HCT116 (cell line): ENCODE measurements around the gene GNAT2. TPM values are rescaled to one million over a fixed set of nuclear protein-coding genes. Genes with fewer than 3 reads are reported as not detected.

Experiments
- ATAC-seq: fragments of 200-7000 bp; cut with Tn5 transposase; 2 replicates; pipeline ENCODE4 v1.9.1; 2020; ENCODE audit warnings: mild to moderate bottlenecking, moderate library complexity
- BruUV-seq: library from RNA; stranded (reverse); fragments of 400-500 nt; replicated peaks from 2 replicates; lab custom pipeline; 2021; lab: Mats Ljungman, UMichigan
- CTCF ChIA-PET: fragments of 300-600 bp; sonication (Branson Sonifier 250); formaldehyde crosslinking; loops from one replicate; lab custom pipeline; 2021; ENCODE audit warnings: antibody characterized with exemption; lab: Charles Lee
- POLR2A ChIA-PET: fragments of 300-600, 350-600 bp; sonication (Branson Sonifier 250); formaldehyde crosslinking; loops from one replicate; lab custom pipeline; 2021; ENCODE audit warnings: antibody characterized with exemption; lab: Charles Lee
- RAD21 ChIA-PET, 2 experiments: fragments of 300-600 bp; sonication (Branson Sonifier 250); formaldehyde crosslinking; loops; one replicate each; lab custom pipeline; 2023; ENCODE audit warnings: low total read pairs in 2 of 2; ENCODE audit not compliant: uncharacterized antibody in 2 of 2, unreplicated experiment in 2 of 2, low non-redundant PET in 1 of 2; lab: Charles Lee
- DNase-seq: peaks from one replicate; pipeline ENCODE4 v3.0.0-alpha.2; 2010; ENCODE audit warnings: low read depth, low spot score
- H2AFZ ChIP-seq: fragments of 200-600 bp; shearing (Covaris generic), sonication (generic); 2 replicates; pipeline ENCODE4 v1.6.1; 2017; ENCODE audit warnings: low read depth, mixed run types, mixed read lengths, antibody characterized with exemption, low read length; ENCODE audit not compliant: poor library complexity, severe bottlenecking
- H3K27ac ChIP-seq: 2 replicates; pipeline ENCODE4 v1.5.1; 2012; ENCODE audit warnings: low read depth, low read length
- H3K27me3 ChIP-seq: fragments of 200-600 bp; sonication (generic); 2 replicates; pipeline ENCODE4 v1.6.1; 2016; ENCODE audit warnings: mixed run types, low read length, mixed read lengths; ENCODE audit not compliant: insufficient read depth
- H3K36me3 ChIP-seq, 2 experiments: fragments of 200-500 bp in 1 of 2; fragments of 200-600 bp in 1 of 2; sonication (Bioruptor generic) in 1 of 2; sonication (generic) in 1 of 2; 2 replicates each; pipeline versions ENCODE4 v1.5.1 to v1.6.1; 2014 to 2016; ENCODE audit warnings: low read length in 2 of 2, inconsistent platforms in 1 of 2, mixed read lengths in 1 of 2, mixed run types in 1 of 2; ENCODE audit not compliant: insufficient read depth in 2 of 2, control insufficient read depth in 1 of 2
- H3K4me1 ChIP-seq, 2 experiments: fragments of 200-600 bp in 1 of 2; sonication (generic) in 1 of 2; 2 replicates each; pipeline versions ENCODE4 v1.5.1 to v1.6.1; 2012 to 2017; ENCODE audit warnings: low read length in 2 of 2, inconsistent platforms in 1 of 2, mild to moderate bottlenecking in 1 of 2, mixed read lengths in 1 of 2, mixed run types in 1 of 2, moderate library complexity in 1 of 2; ENCODE audit not compliant: insufficient read depth in 2 of 2, control insufficient read depth in 1 of 2
- H3K4me2 ChIP-seq: fragments of 200-600 bp; sonication (generic); 2 replicates; pipeline ENCODE4 v1.6.1; 2017; ENCODE audit warnings: mixed run types, low read length, mixed read lengths
- H3K4me3 ChIP-seq, 2 experiments: fragments of 200-600 bp in 1 of 2; sonication (generic) in 1 of 2; replicated peaks in 1 of 2; 2 replicates each; pipeline ENCODE4 v1.5.1; 2011 to 2016; ENCODE audit warnings: low read length in 2 of 2, control low read depth in 1 of 2, low read depth in 1 of 2, mild to moderate bottlenecking in 1 of 2, mixed read lengths in 1 of 2, mixed run types in 1 of 2
- H3K79me2 ChIP-seq: fragments of 200-600 bp; sonication (generic); 2 replicates; pipeline ENCODE4 v1.6.1; 2017; ENCODE audit warnings: mild to moderate bottlenecking, mixed run types, low read length, moderate library complexity, mixed read lengths; ENCODE audit not compliant: insufficient read depth
- H3K9ac ChIP-seq: fragments of 200-600 bp; sonication (generic); 2 replicates; pipeline ENCODE4 v1.6.1; 2016; ENCODE audit warnings: low read length, mixed read lengths
- H3K9me2 ChIP-seq: fragments of 200-600 bp; sonication (generic), shearing (Covaris generic); 2 replicates; pipeline ENCODE4 v1.6.1; 2017; ENCODE audit warnings: mixed run types, mild to moderate bottlenecking, moderate library complexity; ENCODE audit not compliant: insufficient read depth
- H3K9me3 ChIP-seq, 2 experiments: fragments of 200-500 bp in 1 of 2; fragments of 200-600 bp in 1 of 2; sonication (Bioruptor generic) in 1 of 2; sonication (generic) in 1 of 2; 2 replicates each; pipeline ENCODE4 v1.6.1; 2014 to 2017; ENCODE audit warnings: low read length in 2 of 2, mixed read lengths in 2 of 2, inconsistent platforms in 1 of 2, low read depth in 1 of 2, mild to moderate bottlenecking in 1 of 2, mixed run types in 1 of 2, moderate library complexity in 1 of 2; ENCODE audit not compliant: control insufficient read depth in 1 of 2, insufficient read depth in 1 of 2
- H4K20me1 ChIP-seq: fragments of 200-600 bp; sonication (generic), shearing (Covaris generic); 2 replicates; pipeline ENCODE4 v1.6.1; 2017; ENCODE audit warnings: mixed run types, mild to moderate bottlenecking, moderate library complexity; ENCODE audit not compliant: insufficient read depth
- CTCF ChIP-seq, 3 experiments: fragments of 200-600 bp in 1 of 3; sonication (generic) in 1 of 3; IDR thresholded peaks in 2 of 3; conservative IDR thresholded peaks in 1 of 3; 2 replicates each; pipeline ENCODE4 v1.5.1; 2012 to 2017; ENCODE audit warnings: low read depth in 2 of 3, low read length in 2 of 3, antibody characterized with exemption in 1 of 3, borderline replicate concordance in 1 of 3, control low read depth in 1 of 3, mild to moderate bottlenecking in 1 of 3, mixed read lengths in 1 of 3, mixed run types in 1 of 3, moderate library complexity in 1 of 3; ENCODE audit not compliant: insufficient read depth in 1 of 3
- ELF1 ChIP-seq: IDR thresholded peaks from 2 replicates; pipeline ENCODE4 v1.6.1; 2012; ENCODE audit warnings: low read depth, borderline replicate concordance
- RAD21 ChIP-seq: IDR thresholded peaks from 2 replicates; pipeline ENCODE4 v1.6.1; 2012; ENCODE audit warnings: low read depth, mild to moderate bottlenecking
- ZFX ChIP-seq: fragments of 450-650 bp; IDR thresholded peaks from 2 replicates; pipeline ENCODE4 v1.6.1; 2017
- intact Hi-C: fragments of 100-400 bp; cut with micrococcal nuclease; formaldehyde crosslinking; loops from 2 replicates; pipeline ENCODE4 v1.10.0; 2022
- total RNA-seq: library from RNA; stranded (reverse); gene quantifications from one replicate; pipeline ENCODE4 v1.2.1, GENCODE V29; 2021; ENCODE audit not compliant: unreplicated experiment

GNAT2 gene
- total RNA-seq, 1 experiment from 2014 or later, result 0.76 TPM

- POLR2A ChIA-PET, result interaction anchor here (1.9 to 2.1 kb wide), 2 partner anchors 11 to 102 kb away, joined by 6 to 8 read pairs; partner anchors contain the start of gene GNAI3
These were observed 31.2 kb upstream of the GNAT2 start for GRCh38 chr1:109650609-109651008.

GRCh38 chr1:109649491-109649914 is 30.1 kb upstream of the GNAT2 start:
- peaks cover 10% of the 10 kb centered on the region; the same call in 1 of the 2 replicates for H3K27me3 ChIP-seq
- H3K9me2 ChIP-seq, result no peaks in the 10 kb centered on the region
- peak; percentile 82 for ATAC-seq
- peaks cover 0 to 3% of the 10 kb centered on the region in 2 experiments; a peak in 1 of 4 replicates for H3K4me1 ChIP-seq
- no peak overlapping the region for H3K27ac ChIP-seq
- H3K4me2 ChIP-seq, result peak overlapping the region; percentile 70
- peak overlapping the region; percentile 49 for H2AFZ ChIP-seq
- no peak overlapping the region for H3K9ac ChIP-seq
- peak; percentile 18 for DNase-seq
- POLR2A ChIA-PET, result interaction anchor here (0.9 to 2.1 kb wide), 4 partner anchors 9 to 104 kb away, joined by 3 to 8 read pairs (median 4); partner anchors contain the start of gene GNAI3
- CTCF ChIA-PET, result interaction anchor here (0.9 to 3.5 kb wide), 11 partner anchors 9 to 335 kb away, joined by 3 to 57 read pairs (median 5); partner anchors contain the start of genes AHCYL1 and GNAI3
- no peak for TF ChIP-seq ELF1
- TF ChIP-seq RAD21, result peak; percentile 59
- TF ChIP-seq CTCF (IDR thresholded peaks at IDR 0.05 in 2 of 3, conservative IDR thresholded peaks at IDR 0.05 in 1 of 3; ENCODE audit: borderline replicate concordance in 1 of 3, insufficient read depth in 1 of 3, low read depth in 2 of 3, low read length in 2 of 3), result peak; percentile 33 to 45 (median 39); a peak in 4 of 6 replicates
- TF ChIP-seq, all 23 proteins: peak for 2
- intact Hi-C loops, result loop anchor here (1.0 kb wide), 1 partner anchor 103 kb away; no protein-coding TSS in a partner anchor
- BruUV-seq, result no TSS peak
- H3K79me2 ChIP-seq, result no peaks in the 10 kb centered on the region
- RAD21 ChIA-PET, result interaction anchor here (0.7 to 1.4 kb wide), 4 partner anchors 9 to 334 kb away, joined by 3 to 7 read pairs (median 3); no protein-coding TSS in a partner anchor
- H3K36me3 ChIP-seq, result no peaks in the 10 kb centered on the region
- no peaks in the 10 kb centered on the region for H3K9me3 ChIP-seq
- peak overlapping the region; percentile 8 to 42; a peak in 2 of 4 replicates for H3K4me3 ChIP-seq
- H4K20me1 ChIP-seq, result no peaks in the 10 kb centered on the region

More at GRCh38 chr1:109650609-109651008, 31.2 kb upstream of the GNAT2 start:
- Histone ChIP-seq H3K79me2 (no peaks in the 10 kb centered on the region), H3K27me3 (peaks cover 10% of the 10 kb centered on the region; the same call in 1 of the 2 replicates), H3K9me2 (no peaks in the 10 kb centered on the region), H3K4me2 (no peak overlapping the region), H3K9me3 (no peaks in the 10 kb centered on the region), H3K36me3 (no peaks in the 10 kb centered on the region), H2AFZ (no peak overlapping the region), H4K20me1 (no peaks in the 10 kb centered on the region), H3K4me3 (no peak overlapping the region), H3K9ac (no peak overlapping the region), H3K4me1 (peaks cover 0 to 9% of the 10 kb centered on the region in 2 experiments; a peak in 3 of 4 replicates), H3K27ac (no peak overlapping the region)
- CTCF ChIA-PET, result interaction anchor here (0.7 to 3.5 kb wide), 8 partner anchors 10 to 334 kb away, joined by 3 to 57 read pairs (median 9); partner anchors contain the start of genes AHCYL1 and GNAI3
- no peak for TF ChIP-seq ZFX
- intact Hi-C loops, result no loop called here
- RAD21 ChIA-PET, result interaction anchor here (1.3 to 1.4 kb wide), 2 partner anchors 10 to 11 kb away, joined by 3 to 7 read pairs; no protein-coding TSS in a partner anchor
- BruUV-seq, result no TSS peak
- DNase-seq (no peak), ATAC-seq (no peak)
